Activated CD4-positive, alpha-beta T cell treated with anti-CD3 and anti-CD28 coated beads, Interleukin-2, amount 10 ng/mL, durations not matched to agents 24 days and 14 days (primary cell): ENCODE measurements around the gene USP19. TPM values are rescaled to one million over a fixed set of nuclear protein-coding genes. Genes with fewer than 3 reads are reported as not detected.

Experiments
- DNase-seq: peaks from one replicate; pipeline ENCODE4 v3.0.0; 2022
- H3K27ac Mint-ChIP-seq: one replicate; pipeline ENCODE4 v1.8.0; 2022; ENCODE audit warnings: mild to moderate bottlenecking, mixed read lengths
- H3K27me3 Mint-ChIP-seq: one replicate; pipeline ENCODE4 v1.8.0; 2022; ENCODE audit warnings: mixed read lengths
- H3K36me3 Mint-ChIP-seq: one replicate; pipeline ENCODE4 v1.8.0; 2022; ENCODE audit warnings: low read depth, mild to moderate bottlenecking, mixed read lengths
- H3K4me1 Mint-ChIP-seq: one replicate; pipeline ENCODE4 v1.8.0; 2021; ENCODE audit warnings: mixed read lengths
- H3K4me3 Mint-ChIP-seq: one replicate; pipeline ENCODE4 v1.8.0; 2022; ENCODE audit warnings: mild to moderate bottlenecking, moderate library complexity, mixed read lengths
- H3K9me3 Mint-ChIP-seq: one replicate; pipeline ENCODE4 v1.8.0; 2021; ENCODE audit warnings: mixed read lengths
- intact Hi-C: fragments of 100-400 bp; cut with micrococcal nuclease; formaldehyde crosslinking; loops from one replicate; pipeline ENCODE4 v1.15.1; 2023
- total RNA-seq: library from RNA; stranded (reverse); gene quantifications from 2 replicates; pipeline ENCODE4 v1.2.3, GENCODE V29; 2022

The USP19 gene
- total RNA-seq, 1 donor from 2014 or later = 57.2 TPM

DNA sequence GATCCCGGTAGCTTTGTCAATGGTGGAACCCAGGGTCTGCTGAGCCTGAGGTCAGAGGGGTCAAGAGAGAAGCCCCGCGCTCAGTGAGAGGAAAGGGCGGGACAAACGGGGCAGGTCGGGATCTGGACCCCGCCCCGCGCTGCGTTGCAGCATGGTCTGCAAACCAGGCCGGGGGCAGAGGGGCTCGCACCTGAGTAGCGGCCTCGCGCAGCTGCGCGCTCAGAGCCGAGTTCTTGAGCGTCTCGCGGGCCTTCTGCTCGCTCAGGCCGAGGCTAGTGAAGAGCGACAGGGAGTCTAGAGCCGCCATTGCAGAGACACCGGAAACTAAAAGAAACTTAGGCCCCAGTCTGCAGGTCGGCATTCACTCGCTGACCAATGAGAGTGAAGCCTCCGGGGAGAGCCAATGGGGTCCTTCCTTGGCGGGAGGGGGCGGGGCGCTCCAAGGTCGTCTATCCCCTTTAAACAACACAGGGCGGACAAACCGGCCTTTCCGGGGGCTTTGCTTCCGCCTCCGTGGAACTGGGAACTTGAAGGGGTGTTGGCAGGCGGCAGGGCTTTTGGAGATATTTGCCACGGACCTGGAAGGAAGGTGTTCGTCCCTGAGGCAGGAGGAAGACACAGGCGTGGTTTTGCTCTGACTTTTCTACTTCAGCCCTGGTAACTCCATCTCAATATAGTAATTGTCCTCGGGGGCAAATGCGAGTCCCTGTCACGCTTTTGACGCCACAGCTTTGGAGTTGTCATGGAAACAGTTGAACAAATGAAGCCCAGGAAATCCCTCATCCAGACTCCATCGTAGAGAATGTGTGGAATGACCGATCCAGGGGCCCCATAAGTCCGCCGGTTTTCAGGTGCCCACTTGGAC, 16.0 kb downstream of the USP19 start, which contains the start of gene QARS1:
TSS of gene QARS1 (minus strand) at position 331 of the 865 bp plus-strand sequence. CDS start at position 307, 24 bp downstream.
- intact Hi-C loops = loop anchor here (1.0 kb wide), 2 partner anchors 10 to 16 kb away; partner anchors contain the start of genes QRICH1 and USP19
- peak; percentile 97 for DNase-seq
- H3K4me3 Mint-ChIP-seq = peak within 1 kb of the TSS; percentile 99
- H3K4me1 Mint-ChIP-seq = peaks cover 18% of the 10 kb centered on the region
- H3K27me3 Mint-ChIP-seq = no peaks in the 10 kb centered on the region
- no peaks in the 10 kb centered on the region for H3K9me3 Mint-ChIP-seq
- peaks cover 47% of the 10 kb centered on the region for H3K36me3 Mint-ChIP-seq
- peak within 1 kb of the TSS; percentile 96 for H3K27ac Mint-ChIP-seq

GRCh38 chr3:49104052-49104426, 16.6 kb downstream of the USP19 start:
- DNase-seq = no peak
- Mint-ChIP-seq H3K4me3 (peak overlapping the region; percentile 99), H3K9me3 (no peaks in the 10 kb centered on the region), H3K27me3 (no peaks in the 10 kb centered on the region), H3K4me1 (peaks cover 18% of the 10 kb centered on the region), H3K27ac (peak overlapping the region; percentile 96), H3K36me3 (peaks cover 47% of the 10 kb centered on the region)
- intact Hi-C loops = loop anchor here (1.0 kb wide), 2 partner anchors 10 to 16 kb away; partner anchors contain the start of genes QRICH1 and USP19

GRCh38 chr3:49100046-49100615, 20.5 kb downstream of the USP19 start:
- H3K9me3 Mint-ChIP-seq = no peaks in the 10 kb centered on the region

GRCh38 chr3:49098910-49099630, 21.6 kb downstream of the USP19 start:
- intact Hi-C loops = no loop called here
- H3K27ac Mint-ChIP-seq = no peak overlapping the region
- no peaks in the 10 kb centered on the region for H3K9me3 Mint-ChIP-seq
- no peak for DNase-seq
- no peak overlapping the region for H3K4me3 Mint-ChIP-seq
- H3K36me3 Mint-ChIP-seq = peaks cover 50% of the 10 kb centered on the region
- H3K27me3 Mint-ChIP-seq = no peaks in the 10 kb centered on the region
- H3K4me1 Mint-ChIP-seq = peaks cover 18% of the 10 kb centered on the region

More at GRCh38 chr3:49100046-49100615, 20.5 kb downstream of the USP19 start:
- intact Hi-C loops = no loop called here
- DNase-seq = no peak
- no peak overlapping the region for H3K27ac Mint-ChIP-seq
- peaks cover 55% of the 10 kb centered on the region for H3K36me3 Mint-ChIP-seq
- H3K27me3 Mint-ChIP-seq = no peaks in the 10 kb centered on the region
- H3K4me3 Mint-ChIP-seq = no peak overlapping the region
- H3K4me1 Mint-ChIP-seq = peaks cover 17% of the 10 kb centered on the region

- Mint-ChIP-seq H3K36me3 (peaks cover 50% of the 10 kb centered on the region), H3K27ac (no peak overlapping the region), H3K4me3 (no peak overlapping the region), H3K27me3 (no peaks in the 10 kb centered on the region), H3K4me1 (peaks cover 12% of the 10 kb centered on the region), H3K9me3 (no peaks in the 10 kb centered on the region)
- no peak for DNase-seq
- intact Hi-C loops = no loop called here
Observed at GRCh38 chr3:49098429-49098828, 22.2 kb downstream of the USP19 start.

GRCh38 chr3:49093853-49094767, 26.5 kb downstream of the USP19 start, which contains the start of gene QRICH1:
QRICH1 (minus strand) TSS chr3:49094071; CDS start chr3:49077017, 17,054 bp downstream.
- Mint-ChIP-seq H3K9me3 (no peaks in the 10 kb centered on the region), H3K4me1 (peaks cover 17% of the 10 kb centered on the region), H3K27me3 (no peaks in the 10 kb centered on the region), H3K27ac (peak within 1 kb of the TSS; percentile 97), H3K36me3 (peaks cover 35% of the 10 kb centered on the region), H3K4me3 (peak within 1 kb of the TSS; percentile 96)
- intact Hi-C loops = loop anchor here (1.0 to 5.0 kb wide), 16 partner anchors 10 to 459 kb away; partner anchors contain the start of genes ARIH2, CCDC71, DAG1 and GPX1
- DNase-seq = peak; percentile 99

- intact Hi-C loops = loop anchor here (2.0 to 5.0 kb wide), 5 partner anchors 246 to 376 kb away; partner anchors contain the start of genes GPX1, IP6K2, NICN1 and PRKAR2A
- Mint-ChIP-seq H3K4me3 (peak overlapping the region; percentile 96), H3K27me3 (no peaks in the 10 kb centered on the region), H3K27ac (peak overlapping the region; percentile 97), H3K4me1 (peaks cover 17% of the 10 kb centered on the region), H3K9me3 (no peaks in the 10 kb centered on the region), H3K36me3 (peaks cover 27% of the 10 kb centered on the region)
- peak; percentile 96 for DNase-seq
Observed at GRCh38 chr3:49092938-49093852, 27.4 kb downstream of the USP19 start.

DNA sequence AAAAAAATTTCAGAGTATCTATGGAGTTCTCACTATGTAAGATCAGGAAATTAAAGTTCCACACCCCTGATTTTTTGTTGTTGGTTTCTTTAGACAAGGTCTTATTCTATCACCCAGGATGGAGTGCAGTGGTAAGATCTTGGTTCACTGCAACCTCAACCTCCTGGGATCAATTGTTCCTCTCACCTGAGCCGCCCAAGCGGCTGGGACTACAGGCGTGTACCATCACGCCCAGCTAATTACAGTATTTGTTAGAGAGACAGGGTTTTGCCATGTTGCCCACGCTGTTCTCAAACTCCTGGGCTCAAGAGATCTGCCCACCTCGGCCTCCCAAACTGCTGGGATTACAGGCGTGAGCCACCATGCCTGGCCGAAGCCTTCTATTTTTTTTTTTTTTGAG, 39.2 kb downstream of the USP19 start:
- H3K4me1 Mint-ChIP-seq = peaks cover 2% of the 10 kb centered on the region
- peaks cover 18% of the 10 kb centered on the region for H3K36me3 Mint-ChIP-seq
- H3K4me3 Mint-ChIP-seq = no peak overlapping the region
- no peaks in the 10 kb centered on the region for H3K27me3 Mint-ChIP-seq
- intact Hi-C loops = no loop called here
- no peak for DNase-seq
- H3K27ac Mint-ChIP-seq = no peak overlapping the region
- no peaks in the 10 kb centered on the region for H3K9me3 Mint-ChIP-seq

GRCh38 chr3:49079270-49079669, 41.4 kb downstream of the USP19 start:
- no peaks in the 10 kb centered on the region for H3K27me3 Mint-ChIP-seq
- H3K27ac Mint-ChIP-seq = no peak overlapping the region
- no peak overlapping the region for H3K4me3 Mint-ChIP-seq
- no peak for DNase-seq
- intact Hi-C loops = no loop called here
- H3K4me1 Mint-ChIP-seq = peaks cover 2% of the 10 kb centered on the region
- peaks cover 33% of the 10 kb centered on the region for H3K36me3 Mint-ChIP-seq
- H3K9me3 Mint-ChIP-seq = no peaks in the 10 kb centered on the region

DNA sequence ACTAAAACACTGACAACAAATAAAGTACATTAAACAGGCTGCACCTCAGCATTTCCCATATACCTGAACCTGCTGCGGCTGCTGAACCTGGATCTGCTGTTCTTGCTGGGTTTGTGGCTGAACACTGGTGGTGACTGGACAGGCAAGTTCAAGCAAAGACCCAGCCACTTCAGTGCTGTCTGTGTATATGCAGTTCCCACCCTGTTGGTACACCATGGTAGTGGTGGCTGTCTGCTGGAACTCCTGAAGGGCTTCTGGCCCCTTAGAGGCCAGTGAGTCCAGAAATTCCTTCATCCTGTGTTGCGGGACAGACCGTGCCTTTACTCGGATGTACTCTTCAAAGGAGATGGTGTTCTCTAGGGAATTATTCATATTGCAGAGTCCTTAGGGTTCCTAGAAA, 44.0 kb downstream of the USP19 start:
- H3K27me3 Mint-ChIP-seq = no peaks in the 10 kb centered on the region
- intact Hi-C loops = no loop called here
- H3K36me3 Mint-ChIP-seq = peaks cover 51% of the 10 kb centered on the region
- DNase-seq = no peak
- no peak overlapping the region for H3K4me3 Mint-ChIP-seq
- H3K9me3 Mint-ChIP-seq = no peaks in the 10 kb centered on the region
- peaks cover 2% of the 10 kb centered on the region for H3K4me1 Mint-ChIP-seq
- H3K27ac Mint-ChIP-seq = no peak overlapping the region

DNA sequence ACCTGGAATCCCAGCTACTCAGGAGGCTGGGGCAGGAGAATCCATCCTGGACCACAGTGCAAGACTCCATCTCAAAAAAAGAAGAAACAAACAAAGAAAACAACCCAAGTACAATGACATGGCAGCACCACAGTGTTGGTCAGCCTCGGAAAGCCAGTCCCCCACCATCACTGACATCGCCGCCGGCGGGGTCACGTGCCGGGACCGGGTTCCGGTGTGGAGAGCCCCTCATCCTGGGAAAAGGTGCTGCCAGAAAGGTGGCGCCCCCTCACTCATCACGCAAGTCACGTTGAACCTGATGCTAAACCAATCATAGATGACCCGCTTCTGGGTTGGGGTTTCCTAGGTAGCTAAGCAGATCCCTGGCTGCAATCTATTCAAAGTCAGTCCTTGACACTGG, 44.5 kb downstream of the USP19 start:
- H3K36me3 Mint-ChIP-seq = peaks cover 56% of the 10 kb centered on the region
- DNase-seq = no peak
- no peaks in the 10 kb centered on the region for H3K9me3 Mint-ChIP-seq
- H3K4me1 Mint-ChIP-seq = peaks cover 2% of the 10 kb centered on the region
- H3K27me3 Mint-ChIP-seq = no peaks in the 10 kb centered on the region
- intact Hi-C loops = no loop called here
- H3K4me3 Mint-ChIP-seq = no peak overlapping the region
- H3K27ac Mint-ChIP-seq = no peak overlapping the region
